Lower leg skin (tissue), 4 donors: ENCODE data around the gene MKNK1. TPM values are rescaled to one million over a fixed set of nuclear protein-coding genes. Genes with fewer than 3 reads are reported as not detected.

ENCODE experiments used
- DNase-seq, 2 donors: peaks; one replicate each; pipeline ENCODE4 v3.0.0-alpha.2; 2019; ENCODE audit warnings: low spot score in 2 of 2
- H3K4me3 ChIP-seq: fragments of 200-600 bp; sonication (generic); 2 replicates; pipeline ENCODE4 v1.5.1; 2017; ENCODE audit warnings: mild to moderate bottlenecking, low read depth; ENCODE audit not compliant: poor library complexity, severe bottlenecking
- POLR2A ChIP-seq, 2 donors: fragments of 450-650 bp; IDR thresholded peaks; one replicate each; pipeline ENCODE4 v1.6.1; 2016 to 2017; ENCODE audit warnings: antibody characterized with exemption in 2 of 2, mild to moderate bottlenecking in 1 of 2, moderate library complexity in 1 of 2
- WGBS, 2 donors: methylation state at CpG; one replicate each; pipeline ENCODE4 v1.1.5; 2018; 5-methylcytosine and 5-hydroxymethylcytosine counted together
- intact Hi-C: fragments of 100-400 bp; cut with DNase I; formaldehyde crosslinking; loops from one replicate; pipeline ENCODE4 v1.15.0; 2023; ENCODE audit warnings: low total_unique reads
- total RNA-seq, 4 donors: library from RNA; depleted of rRNA; stranded (reverse); fragments of >200 nt; gene quantifications; one replicate each; pipeline ENCODE4 v1.1.0, GENCODE V29; 2016
- TF ChIP-seq, protein P1 (sequence below), 3 donors: fragments of 450-650 bp; IDR thresholded peaks; one replicate each; pipeline ENCODE4 v1.5.1; 2016; ENCODE audit warnings: antibody characterized with exemption in 3 of 3, mild to moderate bottlenecking in 3 of 3, moderate library complexity in 2 of 3

MKNK1 gene
- total RNA-seq, 4 donors from 2014 or later: 9.6 to 23.0 (median 13.7) TPM

DNA sequence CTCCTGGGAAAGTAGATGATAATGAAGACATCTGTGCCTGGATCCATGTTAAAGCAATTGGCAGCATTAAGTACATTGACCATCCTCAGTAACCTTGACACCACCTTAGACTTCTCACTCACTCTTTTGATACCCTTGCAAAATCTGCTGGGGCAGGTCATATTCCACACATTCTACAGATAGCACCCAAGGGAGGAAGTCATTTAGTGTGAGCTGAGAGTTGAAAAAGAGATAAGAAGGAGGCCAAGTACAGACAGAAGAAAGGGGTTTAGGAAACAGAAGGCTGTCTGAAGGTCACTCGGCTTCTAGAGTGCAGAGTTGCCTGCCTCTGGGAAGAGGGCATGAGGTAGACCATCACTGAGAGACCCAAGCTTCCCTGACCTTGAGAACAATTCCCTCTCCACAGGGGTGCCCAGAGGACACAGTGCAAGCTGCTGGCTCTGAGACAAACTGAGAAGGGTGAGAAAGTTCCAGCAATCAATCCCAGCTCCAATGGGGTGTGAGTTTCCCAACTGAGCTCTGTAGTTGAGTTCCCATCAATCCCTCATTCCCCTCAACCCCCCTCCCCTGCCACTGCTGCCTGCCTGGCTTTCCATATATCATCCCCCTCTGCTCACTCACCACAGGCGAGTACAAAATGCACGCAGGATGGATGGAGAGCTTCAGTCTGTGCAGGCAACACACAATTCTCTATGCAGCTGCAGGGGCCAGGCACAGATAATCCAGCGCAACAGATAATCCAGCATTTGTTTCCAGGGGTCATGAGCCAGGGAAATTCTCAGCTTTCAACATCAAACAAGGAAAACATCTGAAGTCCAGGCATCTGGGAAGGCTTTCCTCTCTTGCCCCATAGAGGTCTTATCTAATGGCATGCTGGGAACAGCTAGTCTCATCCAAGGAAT is 19.9 kb upstream of the MKNK1 start:
- TF ChIP-seq, protein P1, sequence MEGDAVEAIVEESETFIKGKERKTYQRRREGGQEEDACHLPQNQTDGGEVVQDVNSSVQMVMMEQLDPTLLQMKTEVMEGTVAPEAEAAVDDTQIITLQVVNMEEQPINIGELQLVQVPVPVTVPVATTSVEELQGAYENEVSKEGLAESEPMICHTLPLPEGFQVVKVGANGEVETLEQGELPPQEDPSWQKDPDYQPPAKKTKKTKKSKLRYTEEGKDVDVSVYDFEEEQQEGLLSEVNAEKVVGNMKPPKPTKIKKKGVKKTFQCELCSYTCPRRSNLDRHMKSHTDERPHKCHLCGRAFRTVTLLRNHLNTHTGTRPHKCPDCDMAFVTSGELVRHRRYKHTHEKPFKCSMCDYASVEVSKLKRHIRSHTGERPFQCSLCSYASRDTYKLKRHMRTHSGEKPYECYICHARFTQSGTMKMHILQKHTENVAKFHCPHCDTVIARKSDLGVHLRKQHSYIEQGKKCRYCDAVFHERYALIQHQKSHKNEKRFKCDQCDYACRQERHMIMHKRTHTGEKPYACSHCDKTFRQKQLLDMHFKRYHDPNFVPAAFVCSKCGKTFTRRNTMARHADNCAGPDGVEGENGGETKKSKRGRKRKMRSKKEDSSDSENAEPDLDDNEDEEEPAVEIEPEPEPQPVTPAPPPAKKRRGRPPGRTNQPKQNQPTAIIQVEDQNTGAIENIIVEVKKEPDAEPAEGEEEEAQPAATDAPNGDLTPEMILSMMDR (IDR thresholded peaks at IDR 0.05): no peak
- TF ChIP-seq POLR2A (IDR thresholded peaks at IDR 0.05): no peak
- WGBS, 2 donors: 81 to 82% methylated on average over 4 of the region's 4 CpGs
- intact Hi-C loops: loop anchor here (10.0 kb wide), 1 partner anchor 101 kb away; no protein-coding TSS in a partner anchor
- no peak overlapping the region for H3K4me3 ChIP-seq
- no peak for DNase-seq

- WGBS, 2 donors: 26 to 44% methylated on average over 3 of the region's 3 CpGs
Observed at GRCh38 chr1:46622344-46622743, 18.3 kb upstream of the MKNK1 start.

GRCh38 chr1:46621930-46622329 is 17.9 kb upstream of the MKNK1 start:
- intact Hi-C loops: loop anchor here (10.0 kb wide), 1 partner anchor 103 kb away; no protein-coding TSS in a partner anchor
- no peak for DNase-seq
- TF ChIP-seq, protein P1 (IDR thresholded peaks at IDR 0.05): no peak
- TF ChIP-seq POLR2A (IDR thresholded peaks at IDR 0.05): no peak
- 36 to 44% methylated on average over 7 of the region's 7 CpGs for WGBS, 2 donors
- no peak overlapping the region for H3K4me3 ChIP-seq

More at GRCh38 chr1:46622344-46622743, 18.3 kb upstream of the MKNK1 start:
- H3K4me3 ChIP-seq: no peak overlapping the region
- TF ChIP-seq, protein P1 (IDR thresholded peaks at IDR 0.05): no peak
- TF ChIP-seq POLR2A (IDR thresholded peaks at IDR 0.05): no peak
- DNase-seq: no peak
- intact Hi-C loops: loop anchor here (10.0 kb wide), 1 partner anchor 102 kb away; no protein-coding TSS in a partner anchor

DNA sequence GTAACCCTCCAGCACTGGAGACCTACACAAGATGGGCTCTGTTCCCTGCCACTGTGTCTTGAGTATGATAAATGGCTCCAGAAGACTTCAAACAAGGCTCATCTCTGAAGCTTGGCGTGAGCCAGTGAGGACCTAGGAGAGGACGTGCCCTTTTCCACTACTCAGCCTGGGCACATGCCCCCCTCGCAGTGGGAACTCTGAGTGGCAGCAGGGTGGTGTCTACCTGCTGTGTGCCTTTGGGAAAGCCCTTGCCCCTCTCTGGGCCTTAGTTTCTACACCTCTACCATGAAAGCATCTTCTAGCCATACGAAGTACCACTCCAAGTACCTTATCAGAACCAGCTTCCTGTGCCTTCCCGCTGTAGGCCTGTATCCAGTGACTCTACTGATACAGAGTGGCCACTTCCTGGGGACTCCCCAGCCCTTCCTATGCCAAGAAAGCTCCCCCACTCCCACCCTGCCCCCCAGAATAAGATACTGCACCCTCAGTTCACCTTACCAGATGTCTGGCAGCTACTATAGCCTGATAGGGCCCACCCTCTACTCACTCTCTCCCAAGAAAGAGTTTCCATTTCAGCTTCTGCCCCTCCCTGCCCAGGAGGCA is 15.7 kb upstream of the MKNK1 start:
- TF ChIP-seq, protein P1 (IDR thresholded peaks at IDR 0.05): no peak
- no peak for TF ChIP-seq POLR2A (IDR thresholded peaks at IDR 0.05)
- WGBS, 2 donors: 92% methylated on average over 5 of the region's 5 CpGs
- intact Hi-C loops: loop anchor here (10.0 kb wide), 1 partner anchor 105 kb away; no protein-coding TSS in a partner anchor
- no peak for DNase-seq
- H3K4me3 ChIP-seq: no peak overlapping the region

- TF ChIP-seq, protein P1 (IDR thresholded peaks at IDR 0.05): no peak
- TF ChIP-seq POLR2A (IDR thresholded peaks at IDR 0.05): no peak
- DNase-seq: peak in 1 of 2 donors; percentile 39
- 82 to 88% methylated on average over 4 of the region's 4 CpGs for WGBS, 2 donors
- intact Hi-C loops: no loop called here
- H3K4me3 ChIP-seq: no peak overlapping the region
Observed at GRCh38 chr1:46618754-46619415, 14.8 kb upstream of the MKNK1 start.
